ENCODE measurements around the gene RNF224. TPM values are rescaled to one million over a fixed set of nuclear protein-coding genes. Genes with fewer than 3 reads are reported as not detected.

Gene RNF224
- total and polyA plus RNA-seq, 2 of the 13 experiments (the other 11 are each of a cell fraction or from before 2014, with no cell fraction given), result 0.09 TPM; not detected in 1

- no peak for TF ChIP-seq TFDP1 (CRISPR knock-in tag; IDR thresholded peaks at IDR 0.05; ENCODE audit: borderline replicate concordance)
- no peak for TF ChIP-seq FOXC1 (CRISPR knock-in tag; IDR thresholded peaks at IDR 0.05; ENCODE audit: borderline replicate concordance)
- 0 out of 2 replicates have a peak, but pooled peaks have one; percentile 6 for TF ChIP-seq SATB2 (CRISPR knock-in tag; IDR thresholded peaks at IDR 0.05)
- 0 out of 2 replicates have a peak, but pooled peaks have one; percentile 13 for TF ChIP-seq ARNT2 (CRISPR knock-in tag; IDR thresholded peaks at IDR 0.05; ENCODE audit: low read depth)
- TF ChIP-seq ZZZ3 (CRISPR knock-in tag; IDR thresholded peaks at IDR 0.05; ENCODE audit: borderline replicate concordance), result peak; percentile 31; the same call in 1 of the 2 replicates
- no peak for TF ChIP-seq ZNF121 (CRISPR knock-in tag; IDR thresholded peaks at IDR 0.05)
- TF ChIP-seq MED1 (CRISPR knock-in tag; IDR thresholded peaks at IDR 0.05), result peak; percentile 50
- TF ChIP-seq ZFP1 (CRISPR knock-in tag; IDR thresholded peaks at IDR 0.05), result no peak
- peak; percentile 84 for TF ChIP-seq AGO1 (IDR thresholded peaks at IDR 0.05; ENCODE audit: low read depth, low read length, poor library complexity, severe bottlenecking)
- peak; percentile 67; the same call in 1 of the 2 replicates for TF ChIP-seq NFKB2 (CRISPR knock-in tag; IDR thresholded peaks at IDR 0.05; ENCODE audit: borderline replicate concordance)
These were observed 14.4 kb downstream of the RNF224 start (continued) for GRCh38 chr9:137241490-137242268.
